Stromal cell of bone marrow (primary cell): ENCODE results near the gene FAM170B.

Experiments used
- DNase-seq: peaks from one replicate; pipeline ENCODE4 v3.0.0-alpha.2; 2012; ENCODE audit warnings: low read depth

Gene FAM170B

GRCh38 chr10:49152037-49152436 is 18.2 kb upstream of the FAM170B start:
- DNase-seq = no peak

GRCh38 chr10:49151481-49151880 is 17.7 kb upstream of the FAM170B start:
- no peak for DNase-seq

- no peak for DNase-seq
Observed at GRCh38 chr10:49151025-49151445, 17.2 kb upstream of the FAM170B start.

- DNase-seq = no peak
Observed at GRCh38 chr10:49150426-49150825, 16.6 kb upstream of the FAM170B start.

GRCh38 chr10:49149881-49150280 is 16.1 kb upstream of the FAM170B start:
- no peak for DNase-seq

GRCh38 chr10:49144058-49144720 is 10.4 kb upstream of the FAM170B start:
- DNase-seq = no peak

- DNase-seq = no peak
Observed at GRCh38 chr10:49143249-49143648, 9.4 kb upstream of the FAM170B start.

- DNase-seq = no peak
Observed at GRCh38 chr10:49141541-49142332, 7.9 kb upstream of the FAM170B start.

GRCh38 chr10:49140304-49141177 is 6.7 kb upstream of the FAM170B start:
- DNase-seq = no peak

- peak; percentile 98 for DNase-seq
Observed at GRCh38 chr10:49139846-49140195, 6.0 kb upstream of the FAM170B start.

- peak; percentile 88 for DNase-seq
Observed at GRCh38 chr10:49139028-49139845, 5.4 kb upstream of the FAM170B start.

- peak; percentile 92 for DNase-seq
Observed at GRCh38 chr10:49138361-49138891, 4.6 kb upstream of the FAM170B start.

GRCh38 chr10:49136525-49136924 is 2.7 kb upstream of the FAM170B start:
- DNase-seq = no peak

- peak; percentile 36 for DNase-seq
Observed at GRCh38 chr10:49135575-49136313, 1.9 kb upstream of the FAM170B start.

GRCh38 chr10:49134327-49134726 is 506 bp upstream of the FAM170B start:
- no peak for DNase-seq

- no peak for DNase-seq
Observed at GRCh38 chr10:49132362-49132737, 1.5 kb downstream of the FAM170B start.

GRCh38 chr10:49131507-49132361 is 2.1 kb downstream of the FAM170B start:
- no peak for DNase-seq

GRCh38 chr10:49129376-49129775 is 4.4 kb downstream of the FAM170B start:
- DNase-seq = no peak

- DNase-seq = no peak
Observed at GRCh38 chr10:49128854-49129253, 5.0 kb downstream of the FAM170B start.
